ENCODE data around the gene BTN3A1. TPM values are rescaled to one million over a fixed set of nuclear protein-coding genes. Genes with fewer than 3 reads are reported as not detected.
A peak's percentile ranks its signal among the peaks of the same experiment; 100 is the strongest.

BTN3A1 gene
- total RNA-seq, 1 donor from 2014 or later = 61.7 TPM

DNA sequence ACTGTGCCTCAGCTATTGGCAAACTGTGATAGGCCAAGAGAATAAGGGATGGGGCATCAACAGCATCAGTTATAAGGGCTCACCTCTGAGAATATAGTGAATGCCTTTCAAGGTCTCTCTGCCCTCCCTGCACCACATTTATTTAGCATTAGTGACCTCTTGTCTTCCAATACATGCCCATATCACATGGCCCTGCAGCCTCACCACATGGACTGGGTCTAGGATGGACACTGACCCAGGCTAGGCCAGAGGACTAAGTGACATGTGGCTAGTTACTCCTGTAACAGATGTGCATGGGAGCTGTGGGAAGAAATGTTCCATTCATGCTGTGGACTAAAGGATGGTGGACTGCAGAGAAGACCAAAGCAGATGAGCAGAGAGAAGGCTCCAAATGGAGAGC lies 22.3 kb upstream of the BTN3A1 start:
- intact Hi-C loops (cut with micrococcal nuclease) = loop anchor here (5.0 kb wide), 1 partner anchor 43 kb away; no protein-coding TSS in a partner anchor
- Mint-ChIP-seq H3K9me3 (no peaks in the 10 kb centered on the region), H3K27ac (no peak overlapping the region), H3K27me3 (no peaks in the 10 kb centered on the region), H3K4me3 (no peak overlapping the region), H3K4me1 (peaks cover 50% of the 10 kb centered on the region), H3K36me3 (ENCODE audit: low read depth) (peaks cover 42% of the 10 kb centered on the region)
- TF ChIP-seq, protein P1, sequence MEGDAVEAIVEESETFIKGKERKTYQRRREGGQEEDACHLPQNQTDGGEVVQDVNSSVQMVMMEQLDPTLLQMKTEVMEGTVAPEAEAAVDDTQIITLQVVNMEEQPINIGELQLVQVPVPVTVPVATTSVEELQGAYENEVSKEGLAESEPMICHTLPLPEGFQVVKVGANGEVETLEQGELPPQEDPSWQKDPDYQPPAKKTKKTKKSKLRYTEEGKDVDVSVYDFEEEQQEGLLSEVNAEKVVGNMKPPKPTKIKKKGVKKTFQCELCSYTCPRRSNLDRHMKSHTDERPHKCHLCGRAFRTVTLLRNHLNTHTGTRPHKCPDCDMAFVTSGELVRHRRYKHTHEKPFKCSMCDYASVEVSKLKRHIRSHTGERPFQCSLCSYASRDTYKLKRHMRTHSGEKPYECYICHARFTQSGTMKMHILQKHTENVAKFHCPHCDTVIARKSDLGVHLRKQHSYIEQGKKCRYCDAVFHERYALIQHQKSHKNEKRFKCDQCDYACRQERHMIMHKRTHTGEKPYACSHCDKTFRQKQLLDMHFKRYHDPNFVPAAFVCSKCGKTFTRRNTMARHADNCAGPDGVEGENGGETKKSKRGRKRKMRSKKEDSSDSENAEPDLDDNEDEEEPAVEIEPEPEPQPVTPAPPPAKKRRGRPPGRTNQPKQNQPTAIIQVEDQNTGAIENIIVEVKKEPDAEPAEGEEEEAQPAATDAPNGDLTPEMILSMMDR (IDR thresholded peaks at IDR 0.05) = no peak
- ChIA-PET CTCF (no interaction called here), POLR2A (interaction anchor here (0.6 kb wide), 1 partner anchor 204 kb away, joined by 4 read pairs; no protein-coding TSS in a partner anchor)
- DNase-seq = no peak
- ATAC-seq (ENCODE audit: low read depth) = no peak

DNA sequence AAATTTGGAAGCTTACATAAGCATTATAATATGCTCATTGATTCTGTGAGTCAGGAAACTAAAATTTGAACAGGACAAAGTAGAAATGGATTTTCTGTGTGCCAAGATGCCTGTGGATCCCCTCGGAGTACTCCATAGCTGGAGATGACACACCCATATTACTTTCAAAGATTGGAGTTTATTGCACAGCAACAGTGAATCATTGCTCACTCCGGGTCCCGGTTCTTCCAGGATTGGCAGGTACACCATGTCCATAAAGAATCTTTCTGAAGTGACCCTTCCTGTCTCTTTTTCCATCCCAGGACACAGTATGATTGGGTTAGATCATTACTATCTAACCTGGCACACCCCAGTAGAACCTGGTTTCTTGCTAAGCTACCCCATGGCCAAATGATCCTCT lies 21.8 kb upstream of the BTN3A1 start:
- ChIA-PET POLR2A (no interaction called here), CTCF (no interaction called here)
- H3K27me3 Mint-ChIP-seq = no peaks in the 10 kb centered on the region
- peaks cover 50% of the 10 kb centered on the region for H3K4me1 Mint-ChIP-seq
- TF ChIP-seq, protein P1 (IDR thresholded peaks at IDR 0.05) = no peak
- DNase-seq (no peak), ATAC-seq (ENCODE audit: low read depth) (no peak)
- H3K36me3 Mint-ChIP-seq (ENCODE audit: low read depth) = peaks cover 42% of the 10 kb centered on the region
- no peaks in the 10 kb centered on the region for H3K9me3 Mint-ChIP-seq
- intact Hi-C loops (cut with micrococcal nuclease) = loop anchor here (5.0 kb wide), 1 partner anchor 42 kb away; no protein-coding TSS in a partner anchor
- H3K4me3 Mint-ChIP-seq = no peak overlapping the region
- H3K27ac Mint-ChIP-seq = no peak overlapping the region

DNA sequence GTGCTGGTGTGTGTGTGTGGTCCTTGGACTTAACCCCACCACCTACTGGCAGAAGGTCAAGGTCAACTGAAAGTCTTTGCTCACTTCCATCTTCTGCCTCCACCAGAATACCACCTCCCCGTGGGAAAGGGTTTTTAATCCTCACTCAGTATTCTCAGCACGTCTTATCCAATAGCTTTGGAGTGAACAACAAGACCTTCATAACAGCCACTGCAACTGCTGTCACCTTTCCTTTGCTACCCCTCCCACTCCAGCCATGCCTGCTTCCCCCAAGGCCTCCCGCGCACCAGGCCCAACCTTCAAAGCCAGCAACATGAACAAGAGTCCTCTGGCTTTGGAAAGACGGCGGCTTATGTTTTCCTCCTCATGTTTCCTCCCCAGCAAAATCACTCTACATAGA lies 20.0 kb upstream of the BTN3A1 start:
- no peak for DNase-seq
- intact Hi-C loops (cut with micrococcal nuclease) = loop anchor here (2.0 to 5.0 kb wide), 2 partner anchors 17 to 40 kb away; partner anchors contain the start of gene BTN3A2
- no peaks in the 10 kb centered on the region for H3K9me3 Mint-ChIP-seq
- POLR2A ChIA-PET = no interaction called here
- peak overlapping the region; percentile 97 for H3K4me3 Mint-ChIP-seq
- TF ChIP-seq, protein P1 (IDR thresholded peaks at IDR 0.05) = no peak
- H3K4me1 Mint-ChIP-seq = peaks cover 53% of the 10 kb centered on the region
- H3K27ac Mint-ChIP-seq = peak overlapping the region; percentile 94
- no peak for ATAC-seq (ENCODE audit: low read depth)
- no peaks in the 10 kb centered on the region for H3K27me3 Mint-ChIP-seq
- CTCF ChIA-PET = no interaction called here
- peaks cover 38% of the 10 kb centered on the region for H3K36me3 Mint-ChIP-seq (ENCODE audit: low read depth)

DNA sequence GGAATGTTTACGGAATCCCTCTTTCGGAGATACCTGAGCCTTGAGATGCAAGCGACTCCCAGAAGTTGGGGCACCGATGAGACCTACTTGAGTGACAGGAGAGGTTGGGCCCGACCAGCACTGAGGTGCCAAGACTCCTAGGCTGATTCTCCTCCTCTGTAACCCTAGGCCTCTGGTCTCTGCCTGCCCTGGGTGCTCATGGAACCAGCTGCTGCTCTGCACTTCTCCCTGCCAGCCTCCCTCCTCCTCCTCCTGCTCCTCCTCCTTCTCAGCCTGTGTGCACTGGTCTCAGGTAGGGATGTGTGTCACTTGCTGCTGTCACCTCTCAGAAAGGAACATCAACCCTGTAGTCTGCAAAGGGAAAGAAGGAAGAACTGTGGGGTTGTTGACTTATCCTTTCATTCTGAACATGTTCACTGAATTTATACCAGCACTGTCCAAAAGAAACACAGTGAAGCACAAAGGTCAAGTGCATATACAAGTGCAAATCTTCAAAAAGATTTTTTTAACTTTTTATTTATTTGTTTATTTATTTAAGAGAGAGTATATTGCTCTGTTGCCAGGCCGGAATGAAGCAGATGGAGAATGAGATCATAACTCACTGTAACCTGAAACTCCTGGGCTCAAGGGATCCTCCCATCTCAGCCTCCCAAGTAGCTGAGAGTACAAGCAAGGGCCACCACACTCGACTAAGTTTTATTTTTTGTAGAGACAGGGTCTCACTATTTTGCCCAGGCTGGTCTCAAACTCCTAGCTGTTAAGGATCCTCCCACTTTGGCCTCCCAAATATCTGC lies 18.3 kb upstream of the BTN3A1 start:
- H3K27ac Mint-ChIP-seq = peak overlapping the region; percentile 94
- ChIA-PET POLR2A (interaction anchor here (0.5 to 1.5 kb wide), 10 partner anchors 8 to 186 kb away, joined by 3 to 7 read pairs (median 4); partner anchors contain the start of gene HMGN4), CTCF (no interaction called here)
- intact Hi-C loops (cut with micrococcal nuclease) = loop anchor here (1.0 to 5.0 kb wide), 4 partner anchors 18 to 153 kb away; partner anchors contain the start of genes BTN3A1 and BTN3A2
- ATAC-seq (ENCODE audit: low read depth) = peak; percentile 16
- peaks cover 42% of the 10 kb centered on the region for H3K36me3 Mint-ChIP-seq (ENCODE audit: low read depth)
- H3K4me3 Mint-ChIP-seq = peak overlapping the region; percentile 97
- no peaks in the 10 kb centered on the region for H3K9me3 Mint-ChIP-seq
- H3K27me3 Mint-ChIP-seq = no peaks in the 10 kb centered on the region
- TF ChIP-seq, protein P1 (IDR thresholded peaks at IDR 0.05) = no peak
- H3K4me1 Mint-ChIP-seq = peaks cover 66% of the 10 kb centered on the region
- no peak for DNase-seq

DNA sequence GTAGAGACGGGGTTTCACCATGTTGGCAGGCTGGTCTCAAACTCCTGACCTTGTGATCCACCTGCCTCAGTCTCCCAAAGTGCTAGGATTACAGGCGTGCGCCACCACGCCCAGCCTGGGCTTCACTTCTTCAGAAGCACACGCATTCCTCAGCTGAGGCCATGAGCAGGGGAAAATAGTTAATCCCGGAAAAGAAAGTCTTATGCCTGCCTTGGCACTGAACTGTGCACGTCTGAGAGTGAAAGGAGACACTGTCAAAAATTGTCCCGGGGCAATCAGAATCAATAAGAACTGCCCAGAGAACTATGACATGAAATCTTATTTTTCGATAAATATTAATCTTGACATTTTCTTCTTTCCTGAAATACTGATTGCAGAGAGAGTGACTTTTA lies 16.3 kb upstream of the BTN3A1 start:
- ATAC-seq (ENCODE audit: low read depth) (no peak), DNase-seq (no peak)
- Mint-ChIP-seq H3K4me1 (peaks cover 72% of the 10 kb centered on the region), H3K9me3 (no peaks in the 10 kb centered on the region), H3K4me3 (peak overlapping the region; percentile 71), H3K27ac (peak overlapping the region; percentile 74), H3K27me3 (no peaks in the 10 kb centered on the region), H3K36me3 (ENCODE audit: low read depth) (peaks cover 61% of the 10 kb centered on the region)
- POLR2A ChIA-PET = interaction anchor here (0.9 kb wide), 1 partner anchor 152 kb away, joined by 3 read pairs; the partner anchor contains the start of gene HMGN4
- TF ChIP-seq, protein P1 (IDR thresholded peaks at IDR 0.05) = no peak
- CTCF ChIA-PET = no interaction called here
- intact Hi-C loops (cut with micrococcal nuclease) = no loop called here
